Aorta (tissue), 5 donors: Measurements from ENCODE around the gene STIM1. TPM values are rescaled to one million over a fixed set of nuclear protein-coding genes. Genes with fewer than 3 reads are reported as not detected.

Source experiments
- ATAC-seq: fragments of 200-7000 bp; cut with Tn5 transposase; one replicate; pipeline ENCODE4 v1.9.1; 2022; ENCODE audit warnings: moderate library complexity; ENCODE audit not compliant: low FRiP score
- DNase-seq, 2 donors: peaks; one replicate each; pipeline ENCODE4 v3.0.0-alpha.2; 2020
- H3K27ac ChIP-seq, 2 donors: one replicate each; pipeline ENCODE4 v1.5.1; 2013; ENCODE audit warnings: low read length in 2 of 2, mild to moderate bottlenecking in 2 of 2, moderate library complexity in 2 of 2, control low read depth in 1 of 2, inconsistent platforms in 1 of 2, low read depth in 1 of 2
- H3K27me3 ChIP-seq, 2 donors: one replicate each; pipeline ENCODE4 v1.6.1; 2013; ENCODE audit warnings: control low read depth in 1 of 2, low read length in 1 of 2, mild to moderate bottlenecking in 1 of 2, moderate library complexity in 1 of 2; ENCODE audit not compliant: insufficient read depth in 2 of 2, control insufficient read depth in 1 of 2
- H3K36me3 ChIP-seq, 2 donors: one replicate each; pipeline ENCODE4 v1.6.1; 2013; ENCODE audit warnings: control low read depth in 1 of 2, low read length in 1 of 2, mild to moderate bottlenecking in 1 of 2; ENCODE audit not compliant: insufficient read depth in 2 of 2, control insufficient read depth in 1 of 2
- H3K4me1 ChIP-seq, 2 donors: one replicate each; pipeline ENCODE4 v1.6.1; 2013; ENCODE audit warnings: low read length in 2 of 2, control low read depth in 1 of 2, mild to moderate bottlenecking in 1 of 2, moderate library complexity in 1 of 2; ENCODE audit not compliant: insufficient read depth in 2 of 2, control insufficient read depth in 1 of 2
- H3K4me3 ChIP-seq, 2 donors: one replicate each; pipeline ENCODE4 v1.5.1; 2013; ENCODE audit warnings: low read length in 2 of 2, control low read depth in 1 of 2, mild to moderate bottlenecking in 1 of 2
- H3K9me3 ChIP-seq: one replicate; pipeline ENCODE4 v1.6.1; 2013; ENCODE audit warnings: mild to moderate bottlenecking, low read length; ENCODE audit not compliant: control insufficient read depth
- WGBS, 2 donors: extraction: QIAGEN DNeasy Blood & Tissue Kit; methylation state at CpG; one replicate each; pipeline ENCODE4 v1.1.7; 2013; 5-methylcytosine and 5-hydroxymethylcytosine counted together
- intact Hi-C, 2 donors: fragments of 100-400 bp; cut with DNase I; formaldehyde crosslinking; loops; one replicate each; pipeline versions ENCODE4 v1.14.2 to v1.15.0; 2022
- polyA plus RNA-seq, 2 donors: library from polyadenylated mRNA; stranded (reverse); fragments of 200-250 nt; gene quantifications; one replicate each; pipeline ENCODE4 v1.2.3, GENCODE V29; 2013
- total RNA-seq, 2 donors: library from RNA; stranded (reverse); fragmentation: NEBNext Ultra II Directional; extraction: Animal tissue kit (Norgen Biotek cat#: 25700); gene quantifications; one replicate each; pipeline ENCODE4 v1.2.1, GENCODE V29; 2021
- donor health status: healthy with polysubstance abuse.
- donor health status: Bipolar disorder and iron deficiency.
- donor health status: DM: no; HTN: no; CAD: no.
- donor health status: DM: no; HTN: no; CAD: no.
- donor health status: DM: yes; HTN: yes; CAD: no.

Gene STIM1
- total and polyA plus RNA-seq, 4 donors = 14.9 to 69.5 (median 48.8) TPM

DNA sequence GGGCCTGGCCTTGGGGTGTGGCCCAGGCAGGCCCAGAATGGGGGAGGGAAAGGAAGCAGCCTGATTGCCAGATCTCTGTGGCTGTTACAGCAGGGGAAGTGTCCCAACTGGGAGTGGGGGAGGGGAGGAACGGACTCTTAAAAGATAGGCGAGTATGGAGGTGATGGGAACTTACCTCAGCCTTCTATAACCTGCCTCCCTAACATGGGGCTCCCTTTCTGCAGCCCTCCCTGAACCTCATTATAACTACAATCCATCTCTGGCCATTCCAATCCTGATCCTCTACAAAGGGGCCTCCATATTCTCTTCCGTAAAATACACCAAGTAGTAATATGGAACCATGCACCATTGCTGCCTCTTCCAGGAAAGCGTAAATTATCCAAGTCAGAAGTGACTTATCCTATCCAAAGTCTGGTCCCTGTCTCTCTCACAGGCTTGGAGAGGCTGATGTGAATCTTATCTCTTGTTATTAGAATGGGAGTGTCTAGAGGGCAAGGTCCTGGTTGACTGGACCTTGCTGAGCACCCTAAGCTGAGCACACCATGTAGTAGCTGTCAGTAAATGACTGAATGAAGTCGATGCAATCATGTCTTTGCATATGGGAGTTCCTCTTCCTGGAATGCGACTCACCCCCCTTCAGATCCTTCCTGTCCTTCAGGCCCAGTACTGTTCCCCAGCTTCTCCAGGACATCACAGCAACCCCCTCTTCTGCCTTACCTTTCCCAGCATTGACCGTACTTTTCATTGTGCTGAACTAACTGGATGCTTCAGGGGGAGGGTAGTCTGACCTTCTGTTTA lies 20.6 kb upstream of the STIM1 start:
- intact Hi-C loops = no loop called here
- DNase-seq = peak; percentile 72 to 73
- H3K36me3 ChIP-seq = no peaks in the 10 kb centered on the region
- 87 to 88% methylated on average over 7 of the region's 7 CpGs for WGBS, 2 donors
- no peaks in the 10 kb centered on the region for H3K9me3 ChIP-seq
- no peaks in the 10 kb centered on the region for H3K4me1 ChIP-seq
- no peak overlapping the region for H3K4me3 ChIP-seq
- H3K27ac ChIP-seq = no peak overlapping the region
- ATAC-seq = no peak
- no peaks in the 10 kb centered on the region for H3K27me3 ChIP-seq

DNA sequence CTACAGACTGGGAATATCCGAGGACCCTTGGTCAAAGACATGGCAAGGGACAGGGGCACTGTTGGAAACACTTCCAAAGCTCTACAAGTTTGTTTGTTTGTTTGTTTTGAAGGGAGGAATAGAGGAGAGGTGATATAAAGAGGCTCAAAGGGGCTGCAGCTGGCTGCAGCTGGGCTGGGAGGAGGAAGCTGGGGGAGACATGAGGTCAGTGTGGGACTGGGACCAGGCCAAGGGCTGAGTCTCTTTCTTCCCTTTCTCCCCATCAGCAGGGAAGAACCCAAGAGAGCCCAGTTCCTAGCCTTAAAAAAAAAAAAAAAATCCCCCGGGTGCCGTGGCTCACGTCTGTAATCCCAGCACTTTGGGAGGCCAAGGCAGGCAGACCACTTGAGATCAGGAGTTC lies 19.7 kb upstream of the STIM1 start:
- Histone ChIP-seq H3K36me3 (no peaks in the 10 kb centered on the region), H3K4me3 (no peak overlapping the region), H3K4me1 (no peaks in the 10 kb centered on the region), H3K9me3 (no peaks in the 10 kb centered on the region), H3K27me3 (no peaks in the 10 kb centered on the region), H3K27ac (no peak overlapping the region)
- intact Hi-C loops = no loop called here
- DNase-seq = peak; percentile 32 to 56
- 77 to 78% methylated on average over 4 of the region's 4 CpGs for WGBS, 2 donors
- ATAC-seq = no peak

- 88 to 96% methylated on average over 5 of the region's 5 CpGs for WGBS, 2 donors
- intact Hi-C loops = no loop called here
- H3K4me1 ChIP-seq = no peaks in the 10 kb centered on the region
- H3K27me3 ChIP-seq = no peaks in the 10 kb centered on the region
- no peak overlapping the region for H3K27ac ChIP-seq
- peak; percentile 78 to 79 for DNase-seq
- H3K36me3 ChIP-seq = no peaks in the 10 kb centered on the region
- H3K4me3 ChIP-seq = no peak overlapping the region
- ATAC-seq = no peak
- no peaks in the 10 kb centered on the region for H3K9me3 ChIP-seq
Measured at GRCh38 chr11:3836903-3837302, 18.6 kb upstream of the STIM1 start.

DNA sequence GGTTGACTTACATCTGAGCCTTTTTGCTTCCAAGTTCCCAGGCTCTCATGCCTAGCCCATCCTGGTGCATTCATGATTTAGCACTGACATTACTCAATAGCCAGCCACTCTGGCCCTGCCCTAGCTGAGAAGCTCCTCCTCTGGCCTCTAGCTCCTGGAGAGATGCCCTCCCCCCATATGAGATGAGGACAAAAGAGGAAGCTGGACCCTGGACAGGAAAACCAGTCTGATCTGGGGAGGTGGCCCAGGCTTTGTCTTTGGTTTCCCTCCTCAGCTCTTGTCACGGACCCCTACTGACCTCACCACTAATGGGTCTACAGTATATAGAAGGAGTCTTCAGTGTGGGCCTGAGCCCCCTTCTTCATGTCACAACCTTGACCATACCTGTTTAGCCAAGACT lies 17.7 kb upstream of the STIM1 start:
- H3K9me3 ChIP-seq = no peaks in the 10 kb centered on the region
- no peak overlapping the region for H3K4me3 ChIP-seq
- H3K27me3 ChIP-seq = no peaks in the 10 kb centered on the region
- 94 to 95% methylated on average over 1 of the region's 1 CpG for WGBS, 2 donors
- H3K27ac ChIP-seq = no peak overlapping the region
- ATAC-seq (no peak), DNase-seq (peak; percentile 55 to 81)
- no peaks in the 10 kb centered on the region for H3K4me1 ChIP-seq
- intact Hi-C loops = no loop called here
- no peaks in the 10 kb centered on the region for H3K36me3 ChIP-seq

- Histone ChIP-seq H3K4me3 (no peak overlapping the region), H3K4me1 (no peaks in the 10 kb centered on the region)
- WGBS, 2 donors = 76 to 80% methylated on average over 2 of the region's 2 CpGs
Measured at GRCh38 chr11:3838504-3838903, 17.0 kb upstream of the STIM1 start.

DNA sequence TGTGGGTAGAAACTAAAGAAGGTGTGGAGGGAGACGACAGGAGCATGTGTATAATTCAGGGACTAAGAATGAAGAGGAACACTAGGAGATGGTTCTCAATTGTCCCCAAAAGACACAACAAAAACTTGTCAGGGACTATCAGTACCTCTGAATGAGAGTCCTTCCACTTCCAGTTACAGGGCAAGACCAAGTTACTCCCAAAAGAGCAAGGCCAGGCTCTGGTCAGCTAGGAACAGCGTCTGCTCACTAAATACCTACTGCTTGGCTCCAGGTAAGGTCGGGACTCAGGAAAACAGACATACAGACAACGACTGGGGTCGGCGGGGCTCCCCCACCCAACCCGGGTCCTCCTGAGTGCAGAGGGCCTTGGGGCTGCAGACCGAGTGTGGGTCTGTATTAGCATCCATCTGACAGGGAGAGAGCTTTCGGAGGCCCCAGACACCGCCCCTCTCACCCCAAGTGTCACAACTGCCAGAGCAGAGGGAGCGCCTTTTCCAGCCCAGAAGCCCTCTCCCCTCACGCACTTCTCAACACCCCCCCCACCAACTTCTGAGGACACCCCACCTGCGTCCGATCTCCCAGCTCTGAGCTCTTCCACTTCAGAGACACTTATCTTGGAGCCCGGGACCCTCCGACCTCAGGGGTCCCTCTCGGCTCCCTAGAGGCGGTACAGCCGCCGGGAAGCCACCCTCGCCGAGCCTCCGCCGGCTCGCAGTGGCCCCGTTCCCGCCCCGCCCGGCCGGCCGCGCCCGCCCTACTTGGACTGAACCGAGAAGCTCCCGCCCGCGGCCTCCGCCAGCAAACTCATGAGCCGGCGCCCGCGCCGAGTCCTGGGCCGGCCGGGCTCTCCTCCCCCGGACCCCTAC lies 15.2 kb upstream of the STIM1 start:
- Histone ChIP-seq H3K9me3 (no peaks in the 10 kb centered on the region), H3K4me1 (no peaks in the 10 kb centered on the region), H3K27me3 (no peaks in the 10 kb centered on the region), H3K36me3 (no peaks in the 10 kb centered on the region), H3K27ac (peak overlapping the region; percentile 46 to 52), H3K4me3 (peak overlapping the region; percentile 97 to 99)
- peak; percentile 58 to 91 for DNase-seq
- peak; percentile 37 for ATAC-seq
- intact Hi-C loops = loop anchor here (2.0 kb wide), 1 partner anchor 43 kb away; the partner anchor contains the start of gene NUP98 (in 2 of the 2)
- 2% methylated on average over 45 to 46 of the region's 46 CpGs for WGBS, 2 donors

More at GRCh38 chr11:3838504-3838903, 17.0 kb upstream of the STIM1 start:
- no peak overlapping the region for H3K27ac ChIP-seq
- intact Hi-C loops = no loop called here
- DNase-seq = peak in 1 of 2 donors; percentile 5
- H3K9me3 ChIP-seq = no peaks in the 10 kb centered on the region
- H3K36me3 ChIP-seq = no peaks in the 10 kb centered on the region
- no peaks in the 10 kb centered on the region for H3K27me3 ChIP-seq
- ATAC-seq = no peak

DNA sequence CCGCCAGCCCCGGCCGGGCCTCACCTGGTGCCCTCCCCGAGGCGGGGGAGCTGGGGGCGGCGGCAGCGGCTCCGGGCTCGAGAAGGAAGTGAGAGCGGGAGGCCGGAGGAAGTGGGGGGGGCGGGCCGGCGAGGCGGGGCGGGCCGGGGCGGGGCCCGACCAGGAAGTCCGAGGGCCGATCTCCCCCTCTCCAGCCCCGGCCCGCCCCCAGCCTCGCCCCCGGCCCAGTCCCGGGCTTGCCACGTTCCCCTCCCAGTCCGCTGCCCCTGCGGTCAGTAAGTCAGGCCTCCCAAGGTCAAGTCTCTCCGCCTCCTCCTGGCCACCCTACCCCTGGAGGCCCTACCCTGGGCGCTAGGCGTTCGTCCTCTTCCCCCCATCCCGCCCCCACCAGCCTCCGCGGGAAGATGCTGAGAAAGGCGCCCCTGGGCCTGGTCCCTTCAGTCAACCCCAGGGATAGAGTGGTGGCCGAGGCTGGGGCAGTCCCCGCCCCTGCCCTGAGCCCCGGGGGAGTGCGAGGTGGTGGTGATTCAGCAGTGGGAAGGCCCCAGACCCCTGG lies 14.5 kb upstream of the STIM1 start, which contains the start of gene RHOG:
RHOG (minus strand) TSS at position 90 of the 556 bp plus-strand sequence. CDS start 12,821 bp downstream, outside the sequence.
- H3K4me1 ChIP-seq = no peaks in the 10 kb centered on the region
- H3K27me3 ChIP-seq = no peaks in the 10 kb centered on the region
- WGBS, 2 donors = 0 to 1% methylated on average over 31 to 41 of the region's 42 CpGs
- intact Hi-C loops = loop anchor here (2.0 kb wide), 1 partner anchor 44 kb away; the partner anchor contains the start of gene NUP98 (in 2 of the 2)
- peak within 1 kb of the TSS; percentile 97 to 99 for H3K4me3 ChIP-seq
- peak within 1 kb of the TSS; percentile 82 to 91 for H3K27ac ChIP-seq
- ATAC-seq = peak; percentile 93
- H3K36me3 ChIP-seq = no peaks in the 10 kb centered on the region
- H3K9me3 ChIP-seq = no peaks in the 10 kb centered on the region
- DNase-seq = peak; percentile 93 to 94
